ENCODE results near the gene KHDRBS2. TPM values are rescaled to one million over a fixed set of nuclear protein-coding genes. Genes with fewer than 3 reads are reported as not detected.

Gene KHDRBS2
- total RNA-seq, 1 donor: not detected

DNA sequence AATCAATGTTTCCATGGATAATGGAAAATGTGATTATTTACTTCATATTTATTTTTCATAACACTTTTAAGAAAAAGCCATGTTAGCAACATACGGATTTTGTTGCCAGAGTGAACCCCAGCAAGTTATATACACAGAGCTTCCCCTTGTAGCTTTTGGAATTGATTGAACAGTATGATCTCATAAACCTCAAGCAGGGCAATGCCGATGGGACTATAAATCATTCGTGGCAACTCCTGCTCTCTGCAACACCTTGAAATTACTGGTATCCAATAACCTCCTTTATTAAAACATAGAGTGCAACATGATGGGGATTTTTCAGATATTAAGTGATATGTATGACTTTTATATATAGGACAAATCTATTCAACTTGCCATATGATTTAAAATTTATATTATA lies 428.5 kb downstream of the KHDRBS2 start:
- no peaks in the 10 kb centered on the region for H3K27me3 ChIP-seq (ENCODE audit: insufficient read depth, low read length)
- no peak overlapping the region for H3K4me2 ChIP-seq (ENCODE audit: insufficient read depth, low read length)
- DNase-seq (ENCODE audit: insufficient read length, low spot score, missing footprints): no peak
- no peaks in the 10 kb centered on the region for H3K36me3 ChIP-seq (ENCODE audit: insufficient read depth, low read length)
- H3K9me3 ChIP-seq (ENCODE audit: low read depth, low read length): peaks cover 2% of the 10 kb centered on the region
- TF ChIP-seq, protein P1, sequence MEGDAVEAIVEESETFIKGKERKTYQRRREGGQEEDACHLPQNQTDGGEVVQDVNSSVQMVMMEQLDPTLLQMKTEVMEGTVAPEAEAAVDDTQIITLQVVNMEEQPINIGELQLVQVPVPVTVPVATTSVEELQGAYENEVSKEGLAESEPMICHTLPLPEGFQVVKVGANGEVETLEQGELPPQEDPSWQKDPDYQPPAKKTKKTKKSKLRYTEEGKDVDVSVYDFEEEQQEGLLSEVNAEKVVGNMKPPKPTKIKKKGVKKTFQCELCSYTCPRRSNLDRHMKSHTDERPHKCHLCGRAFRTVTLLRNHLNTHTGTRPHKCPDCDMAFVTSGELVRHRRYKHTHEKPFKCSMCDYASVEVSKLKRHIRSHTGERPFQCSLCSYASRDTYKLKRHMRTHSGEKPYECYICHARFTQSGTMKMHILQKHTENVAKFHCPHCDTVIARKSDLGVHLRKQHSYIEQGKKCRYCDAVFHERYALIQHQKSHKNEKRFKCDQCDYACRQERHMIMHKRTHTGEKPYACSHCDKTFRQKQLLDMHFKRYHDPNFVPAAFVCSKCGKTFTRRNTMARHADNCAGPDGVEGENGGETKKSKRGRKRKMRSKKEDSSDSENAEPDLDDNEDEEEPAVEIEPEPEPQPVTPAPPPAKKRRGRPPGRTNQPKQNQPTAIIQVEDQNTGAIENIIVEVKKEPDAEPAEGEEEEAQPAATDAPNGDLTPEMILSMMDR (IDR thresholded peaks at IDR 0.05; ENCODE audit: extremely low read depth, low read depth, low read length): no peak
- no peaks in the 10 kb centered on the region for H3K79me2 ChIP-seq (ENCODE audit: insufficient read depth, low read length)
- H4K20me1 ChIP-seq (ENCODE audit: insufficient read depth, low read length): no peaks in the 10 kb centered on the region
- H3K27ac ChIP-seq (ENCODE audit: low read depth, low read length): no peak overlapping the region
- H3K4me1 ChIP-seq (ENCODE audit: insufficient read depth, low read length): no peaks in the 10 kb centered on the region
- H2AFZ ChIP-seq (ENCODE audit: low read length): no peak overlapping the region
- H3K4me3 ChIP-seq (ENCODE audit: insufficient read depth, low read length): no peak overlapping the region

DNA sequence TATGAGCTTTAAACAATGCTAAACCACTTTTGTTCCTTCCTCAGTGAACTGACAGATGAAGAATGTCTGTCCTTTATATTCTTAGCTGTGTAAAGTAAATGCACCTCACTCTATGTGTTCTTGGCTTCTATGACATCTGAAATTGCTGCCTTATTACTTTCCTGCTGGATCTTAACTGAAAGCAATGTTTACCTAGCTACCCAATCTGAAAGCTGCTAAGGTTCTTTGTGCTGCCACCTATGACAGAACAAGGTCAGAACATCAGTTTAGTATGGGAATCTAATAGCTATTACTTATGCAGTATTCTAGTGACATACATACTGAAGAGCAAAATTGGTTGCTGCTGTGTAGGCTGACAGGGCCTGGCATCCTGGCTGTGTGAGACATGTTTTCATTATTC lies 444.1 kb downstream of the KHDRBS2 start:
- Histone ChIP-seq H3K27me3 (ENCODE audit: insufficient read depth, low read length) (no peaks in the 10 kb centered on the region), H3K4me3 (ENCODE audit: insufficient read depth, low read length) (no peak overlapping the region), H3K36me3 (ENCODE audit: insufficient read depth, low read length) (no peaks in the 10 kb centered on the region), H3K9me3 (ENCODE audit: low read depth, low read length) (peaks cover 4% of the 10 kb centered on the region), H3K4me1 (ENCODE audit: insufficient read depth, low read length) (no peaks in the 10 kb centered on the region), H3K79me2 (ENCODE audit: insufficient read depth, low read length) (no peaks in the 10 kb centered on the region), H3K27ac (ENCODE audit: low read depth, low read length) (no peak overlapping the region), H3K4me2 (ENCODE audit: insufficient read depth, low read length) (no peak overlapping the region), H2AFZ (ENCODE audit: low read length) (no peak overlapping the region), H4K20me1 (ENCODE audit: insufficient read depth, low read length) (no peaks in the 10 kb centered on the region)
- TF ChIP-seq, protein P1 (IDR thresholded peaks at IDR 0.05; ENCODE audit: extremely low read depth, low read depth, low read length): no peak
- no peak for DNase-seq (ENCODE audit: insufficient read length, low spot score, missing footprints)

DNA sequence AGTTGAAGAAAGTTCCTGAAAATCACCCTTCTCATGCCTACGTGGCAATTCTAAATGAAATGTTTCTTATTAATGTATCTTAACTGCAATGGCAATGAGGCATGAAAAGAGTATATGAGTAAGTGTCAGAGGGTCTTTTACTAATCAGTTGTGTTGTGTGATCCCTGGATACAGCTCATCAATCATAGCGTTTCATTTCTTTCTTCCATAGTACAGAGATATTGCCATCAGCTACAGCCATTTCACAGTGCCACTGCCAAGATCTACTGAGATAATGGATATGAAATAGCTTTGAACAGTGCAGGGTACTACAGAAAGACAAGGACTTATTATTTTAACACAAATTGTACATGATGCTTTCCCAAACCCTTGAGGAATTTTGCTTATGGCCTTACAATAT lies 450.8 kb downstream of the KHDRBS2 start:
- no peaks in the 10 kb centered on the region for H3K4me1 ChIP-seq (ENCODE audit: insufficient read depth, low read length)

DNA sequence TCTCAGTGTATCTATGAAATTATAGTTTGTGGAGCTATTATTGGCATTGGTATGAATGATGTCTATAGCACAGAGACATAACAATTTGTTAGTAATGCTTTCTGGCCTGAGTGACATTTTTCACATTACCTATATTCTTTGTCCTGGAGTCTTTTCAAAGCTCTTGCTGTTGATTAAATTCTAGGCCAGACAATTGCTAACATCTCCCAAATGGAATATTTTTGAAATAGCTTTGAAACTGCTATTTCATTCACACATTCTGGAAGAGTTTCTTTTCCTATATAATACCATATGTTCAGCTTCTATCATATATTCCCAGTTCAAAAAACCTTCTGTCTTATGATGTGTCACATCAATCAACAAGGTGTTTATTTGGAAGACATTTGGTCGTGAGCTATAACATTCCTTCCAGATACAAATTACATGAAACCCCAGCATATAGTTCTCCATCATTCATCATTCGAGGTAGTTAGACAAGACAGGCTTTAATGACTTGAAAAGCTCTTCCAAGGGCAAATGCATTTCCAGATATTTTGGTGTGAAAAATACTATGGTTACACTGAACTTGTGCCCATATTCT lies 452.8 kb downstream of the KHDRBS2 start:
- H3K9me3 ChIP-seq (ENCODE audit: low read depth, low read length): peaks cover 2% of the 10 kb centered on the region
- no peaks in the 10 kb centered on the region for H3K4me1 ChIP-seq (ENCODE audit: insufficient read depth, low read length)
- no peak overlapping the region for H3K4me3 ChIP-seq (ENCODE audit: insufficient read depth, low read length)
- no peak overlapping the region for H3K27ac ChIP-seq (ENCODE audit: low read depth, low read length)
- no peaks in the 10 kb centered on the region for H3K27me3 ChIP-seq (ENCODE audit: insufficient read depth, low read length)
- DNase-seq (ENCODE audit: insufficient read length, low spot score, missing footprints): no peak
- no peaks in the 10 kb centered on the region for H4K20me1 ChIP-seq (ENCODE audit: insufficient read depth, low read length)
- H3K36me3 ChIP-seq (ENCODE audit: insufficient read depth, low read length): no peaks in the 10 kb centered on the region
- H3K79me2 ChIP-seq (ENCODE audit: insufficient read depth, low read length): no peaks in the 10 kb centered on the region
- no peak overlapping the region for H3K4me2 ChIP-seq (ENCODE audit: insufficient read depth, low read length)
- TF ChIP-seq, protein P1 (IDR thresholded peaks at IDR 0.05; ENCODE audit: extremely low read depth, low read depth, low read length): no peak
- H2AFZ ChIP-seq (ENCODE audit: low read length): no peak overlapping the region

More for the DNA sequence above, 450.8 kb downstream of the KHDRBS2 start:
- H3K9me3 ChIP-seq (ENCODE audit: low read depth, low read length): peaks cover 4% of the 10 kb centered on the region
- H2AFZ ChIP-seq (ENCODE audit: low read length): no peak overlapping the region
- H4K20me1 ChIP-seq (ENCODE audit: insufficient read depth, low read length): no peaks in the 10 kb centered on the region
- TF ChIP-seq, protein P1 (IDR thresholded peaks at IDR 0.05; ENCODE audit: extremely low read depth, low read depth, low read length): no peak
- no peaks in the 10 kb centered on the region for H3K36me3 ChIP-seq (ENCODE audit: insufficient read depth, low read length)
- H3K4me3 ChIP-seq (ENCODE audit: insufficient read depth, low read length): no peak overlapping the region
- H3K4me2 ChIP-seq (ENCODE audit: insufficient read depth, low read length): no peak overlapping the region
- no peak overlapping the region for H3K27ac ChIP-seq (ENCODE audit: low read depth, low read length)
- H3K79me2 ChIP-seq (ENCODE audit: insufficient read depth, low read length): no peaks in the 10 kb centered on the region
- no peak for DNase-seq (ENCODE audit: insufficient read length, low spot score, missing footprints)
- no peaks in the 10 kb centered on the region for H3K27me3 ChIP-seq (ENCODE audit: insufficient read depth, low read length)
